Jurkat, Clone E6-1 (cell line): ENCODE measurements around the gene SHANK3.

Experiments
- DNase-seq: peaks from one replicate; pipeline ENCODE4 v3.0.0-alpha.2; 2011; ENCODE audit warnings: low read depth, low spot score
- H3K4me3 ChIP-seq: 2 replicates; pipeline ENCODE4 v1.5.1; 2011; ENCODE audit warnings: mild to moderate bottlenecking, low read length, control low read depth, moderate library complexity

Gene SHANK3

GRCh38 chr22:50696251-50696798 lies 23.7 kb downstream of the SHANK3 start:
- H3K4me3 ChIP-seq = no peak overlapping the region
- DNase-seq = no peak

- DNase-seq = no peak
- H3K4me3 ChIP-seq = no peak overlapping the region
These were observed 24.4 kb downstream of the SHANK3 start for GRCh38 chr22:50696799-50697561.

- H3K4me3 ChIP-seq = no peak overlapping the region
- DNase-seq = no peak
These were observed 25.3 kb downstream of the SHANK3 start for GRCh38 chr22:50697667-50698506.

DNA sequence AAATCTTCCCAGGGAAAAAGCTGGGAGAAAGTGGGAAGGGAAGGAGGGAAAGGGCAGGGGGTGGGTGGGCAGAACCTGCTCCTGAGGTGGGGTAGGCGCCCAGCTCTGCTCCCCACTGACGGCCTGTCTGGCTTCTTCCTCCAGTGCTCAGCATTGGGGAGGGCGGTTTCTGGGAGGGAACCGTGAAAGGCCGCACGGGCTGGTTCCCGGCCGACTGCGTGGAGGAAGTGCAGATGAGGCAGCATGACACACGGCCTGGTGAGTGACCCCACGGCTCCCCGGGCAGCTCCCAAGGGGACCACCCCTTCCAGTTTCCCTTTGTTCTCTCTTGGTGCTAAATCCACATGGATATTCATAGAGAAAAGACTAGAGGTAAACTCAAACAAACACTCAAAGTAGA lies 25.9 kb downstream of the SHANK3 start:
- no peak for DNase-seq
- no peak overlapping the region for H3K4me3 ChIP-seq

DNA sequence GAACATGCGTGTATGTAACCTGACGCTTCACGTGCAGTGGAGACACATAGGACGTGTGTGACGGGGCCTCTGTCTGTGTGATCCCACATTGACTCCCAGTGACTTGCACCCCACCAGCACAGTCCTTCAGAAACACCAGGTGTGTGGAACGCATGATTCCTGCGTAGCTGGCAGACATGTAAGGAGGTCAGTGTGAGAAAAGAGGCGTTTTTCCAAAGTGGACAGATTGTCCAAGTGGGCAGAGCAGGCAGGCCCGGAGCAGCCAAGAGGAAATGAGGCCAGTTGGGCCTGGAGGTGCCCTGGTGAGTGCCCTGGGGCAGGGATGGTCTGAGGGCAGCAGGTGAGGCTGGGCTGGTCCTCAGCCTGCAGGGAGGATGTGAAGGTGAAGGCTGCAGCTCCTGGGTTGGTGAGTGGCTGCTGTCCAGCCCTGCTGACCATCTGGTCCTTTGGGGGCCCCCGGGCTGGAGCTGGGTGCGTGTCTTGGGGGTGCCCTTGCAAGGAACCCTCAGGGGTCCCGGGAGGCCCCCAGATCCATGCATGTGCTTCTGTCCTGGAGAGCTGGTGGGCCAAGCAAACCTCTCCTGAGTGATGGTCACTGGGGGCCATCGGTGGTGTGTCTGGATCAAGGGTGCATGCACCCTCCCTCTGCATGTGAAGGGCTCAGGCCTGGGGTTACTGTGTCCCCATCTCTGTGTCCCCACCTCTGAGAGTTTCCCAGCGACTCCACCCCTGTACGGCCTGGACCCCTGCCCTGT lies 26.6 kb downstream of the SHANK3 start:
- no peak for DNase-seq
- no peak overlapping the region for H3K4me3 ChIP-seq

DNA sequence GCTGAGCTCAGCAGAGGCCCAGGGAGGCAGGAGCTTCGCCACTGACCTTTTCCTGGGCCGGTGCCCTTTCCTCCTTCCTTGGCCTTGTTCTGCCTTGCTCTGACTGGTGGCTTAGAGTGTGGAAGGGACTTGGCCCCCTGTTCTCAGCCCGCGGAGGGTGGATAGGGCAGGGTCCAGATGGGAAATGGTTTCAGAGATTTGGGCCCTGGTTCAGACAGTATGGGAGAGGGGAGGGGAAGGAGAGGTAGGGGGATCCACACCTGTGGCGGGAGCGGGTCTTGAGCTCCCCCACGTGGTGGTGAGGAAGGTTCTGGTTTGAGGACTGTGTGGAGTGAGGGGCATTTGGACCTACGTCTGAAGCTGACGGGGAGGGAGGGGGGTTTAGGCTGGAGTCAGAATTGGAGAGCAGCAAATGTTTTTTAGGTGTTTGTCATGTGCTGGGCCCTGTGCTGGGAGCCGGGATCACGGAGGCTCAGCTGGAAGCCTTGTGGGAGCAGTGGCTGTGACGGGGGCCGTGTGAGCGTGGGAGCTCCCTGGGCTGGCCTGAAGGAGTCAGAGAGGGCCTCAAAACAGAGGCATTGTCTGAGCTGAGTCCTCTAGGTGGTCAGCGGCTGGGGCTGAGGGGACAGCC lies 27.2 kb downstream of the SHANK3 start:
- DNase-seq = no peak
- no peak overlapping the region for H3K4me3 ChIP-seq

DNA sequence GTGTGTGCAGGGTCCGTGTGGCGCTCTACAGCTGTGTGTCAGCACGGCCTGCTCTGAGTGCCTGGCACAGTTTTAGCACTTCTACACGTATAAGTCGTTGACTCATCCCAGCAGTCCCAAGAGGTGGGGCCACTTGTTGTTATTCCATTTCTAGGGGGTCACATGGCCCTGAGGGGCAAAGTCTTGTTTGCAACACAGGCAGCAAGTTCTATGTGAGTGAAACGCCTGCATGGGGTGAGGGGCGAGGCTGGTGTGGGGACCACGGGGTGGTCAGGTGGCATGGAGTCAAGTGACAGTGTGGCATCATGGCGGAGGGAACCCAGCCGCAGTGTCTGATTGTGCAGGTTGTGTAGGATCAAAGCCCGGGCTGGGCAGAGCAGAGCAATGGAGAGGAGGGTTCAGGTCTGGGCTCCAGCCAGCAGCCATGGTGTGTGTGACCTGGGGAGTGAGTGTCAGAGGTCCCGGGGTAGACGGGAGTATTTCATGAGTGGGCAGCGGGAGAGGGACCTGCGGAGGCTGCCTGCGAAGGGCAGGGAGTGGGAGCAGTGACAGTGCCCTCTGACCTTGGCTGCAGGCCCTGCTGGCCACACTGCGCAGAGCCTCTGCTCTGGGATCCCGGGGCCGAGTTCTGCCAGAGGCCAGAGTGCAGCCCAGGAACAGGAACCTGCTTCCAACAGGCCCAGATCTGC lies 27.9 kb downstream of the SHANK3 start:
- no peak for DNase-seq
- no peak overlapping the region for H3K4me3 ChIP-seq

DNA sequence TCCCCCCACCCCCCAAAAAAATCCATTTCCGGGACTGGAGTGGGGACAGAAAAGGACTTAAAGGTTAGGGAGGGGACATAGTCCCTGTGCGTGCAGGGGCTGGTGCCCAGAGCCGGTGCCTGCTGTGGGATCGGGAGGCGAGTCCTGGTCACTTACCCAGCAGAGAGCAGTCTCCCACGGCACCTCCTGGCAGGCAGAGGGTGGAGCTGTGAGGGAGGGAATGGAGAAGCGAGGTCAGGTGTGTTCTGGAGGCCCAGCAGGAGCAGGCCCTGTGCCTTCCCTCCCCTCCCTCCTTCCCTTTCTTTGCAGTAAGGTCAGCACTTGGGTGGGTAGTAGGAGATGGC lies 28.4 kb downstream of the SHANK3 start:
- H3K4me3 ChIP-seq = no peak overlapping the region
- no peak for DNase-seq

GRCh38 chr22:50701428-50702154 lies 29.0 kb downstream of the SHANK3 start:
- no peak overlapping the region for H3K4me3 ChIP-seq
- no peak for DNase-seq

DNA sequence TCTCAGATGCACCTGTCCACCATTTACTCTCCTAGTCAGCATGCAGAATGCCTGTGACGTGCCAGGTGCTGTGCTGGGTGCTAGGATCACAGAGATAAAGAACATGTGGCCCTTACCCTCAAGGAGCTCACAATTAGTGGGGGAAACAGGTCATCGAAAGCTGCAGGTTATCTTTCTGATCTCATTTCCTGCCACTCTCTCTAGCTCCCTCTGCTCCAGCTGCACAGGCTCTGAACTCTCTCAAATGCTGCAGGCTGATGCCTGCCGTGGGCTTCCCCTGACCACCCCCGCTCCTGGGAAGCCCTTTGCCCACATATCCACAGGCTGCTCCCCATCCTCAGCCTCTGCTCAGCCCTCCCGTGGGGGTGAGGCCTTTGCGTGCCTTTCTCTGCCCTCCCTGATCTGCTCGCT lies 29.6 kb downstream of the SHANK3 start:
- peak; percentile 73 for DNase-seq
- H3K4me3 ChIP-seq = peak overlapping the region; percentile 11; the same call in 1 of the 2 replicates

DNA sequence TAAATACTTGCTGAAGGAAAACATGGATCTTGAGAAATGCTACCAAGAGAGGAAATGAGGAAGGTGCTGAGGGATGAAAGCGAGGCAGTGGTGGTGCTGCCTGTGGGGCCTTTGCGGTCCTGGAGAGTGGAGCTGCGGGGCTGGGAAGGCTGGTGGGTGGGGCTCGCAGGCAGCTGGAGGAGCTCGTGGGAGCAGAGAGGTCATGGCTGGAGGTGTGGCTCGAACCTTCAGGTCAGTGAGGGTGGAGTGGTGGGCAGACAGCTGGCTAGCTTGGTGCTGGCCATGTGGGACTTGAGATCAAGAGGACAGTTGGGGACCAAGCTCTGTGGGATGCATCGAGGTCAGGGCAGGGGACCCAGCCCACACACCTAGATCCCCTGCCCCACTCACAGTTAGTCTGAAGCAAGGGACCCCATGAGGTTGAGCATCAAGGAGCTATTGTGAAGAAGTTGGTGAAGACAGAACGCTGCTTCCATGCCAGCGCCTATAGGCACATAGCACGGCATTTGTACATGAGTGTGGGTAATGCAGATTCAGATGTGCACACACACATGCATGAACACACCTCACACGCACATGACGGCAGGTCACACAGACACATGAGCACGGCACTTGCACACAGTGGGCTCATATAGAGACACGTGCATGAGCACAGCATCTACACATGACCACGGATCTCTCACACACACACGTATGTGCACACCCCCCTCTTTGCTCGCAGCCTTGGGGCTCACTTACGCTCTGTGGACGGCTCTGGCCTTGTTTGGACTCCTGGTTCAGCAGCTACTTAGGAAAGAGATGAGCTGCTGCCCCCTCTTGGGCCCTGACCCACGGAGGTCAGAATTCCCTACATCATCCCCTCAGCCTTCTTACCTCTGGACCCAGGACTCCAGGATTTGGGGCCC lies 30.4 kb downstream of the SHANK3 start:
- DNase-seq = no peak
- H3K4me3 ChIP-seq = no peak overlapping the region

GRCh38 chr22:50703726-50704509 lies 31.3 kb downstream of the SHANK3 start:
- DNase-seq = no peak
- no peak overlapping the region for H3K4me3 ChIP-seq

DNA sequence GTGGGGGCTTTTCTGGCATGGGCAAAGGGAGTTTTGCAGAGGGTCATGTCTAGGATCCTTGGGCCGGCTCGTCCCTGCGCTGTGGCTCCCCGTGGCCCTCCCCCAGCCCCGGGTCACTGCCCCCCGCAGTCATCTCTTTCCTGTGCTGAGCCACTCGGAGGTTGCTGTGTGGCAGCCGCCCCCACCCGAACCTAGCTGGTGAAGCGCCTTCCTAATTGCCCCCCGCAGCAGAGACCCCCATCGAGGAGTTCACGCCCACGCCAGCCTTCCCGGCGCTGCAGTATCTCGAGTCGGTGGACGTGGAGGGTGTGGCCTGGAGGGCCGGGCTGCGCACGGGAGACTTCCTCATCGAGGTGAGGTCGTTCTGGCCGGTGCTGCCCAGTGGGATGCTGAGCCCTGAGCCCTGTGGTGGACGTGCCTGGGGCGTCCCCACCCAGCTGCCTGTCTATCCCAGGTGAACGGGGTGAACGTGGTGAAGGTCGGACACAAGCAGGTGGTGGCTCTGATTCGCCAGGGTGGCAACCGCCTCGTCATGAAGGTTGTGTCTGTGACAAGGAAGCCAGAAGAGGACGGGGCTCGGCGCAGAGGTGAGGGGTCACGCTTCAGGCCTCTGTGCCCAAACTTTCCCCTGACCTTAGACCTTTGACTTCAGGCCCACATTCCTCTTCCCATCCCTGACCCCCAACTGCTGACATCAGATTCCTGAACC lies 32.0 kb downstream of the SHANK3 start:
- H3K4me3 ChIP-seq = peak overlapping the region; percentile 64
- DNase-seq = no peak

GRCh38 chr22:50705219-50705691 lies 32.6 kb downstream of the SHANK3 start:
- DNase-seq = peak; percentile 88
- peak overlapping the region; percentile 64 for H3K4me3 ChIP-seq

- no peak for DNase-seq
These were observed 33.3 kb downstream of the SHANK3 start for GRCh38 chr22:50705851-50706351.

More at GRCh38 chr22:50705851-50706351, 33.3 kb downstream of the SHANK3 start:
- peak overlapping the region; percentile 64 for H3K4me3 ChIP-seq
